ENCODE data around the gene SBK1.

- TF ChIP-seq POLR2A (IDR thresholded peaks at IDR 0.05) (no peak), CTCF (IDR thresholded peaks at IDR 0.05 in 4 of 5, conservative IDR thresholded peaks at IDR 0.05 in 1 of 5) (no peak)
Observed at GRCh38 chr16:28293601-28293960, 1.3 kb downstream of the SBK1 start.
